ENCODE data around the gene MFGE8.

- TF ChIP-seq ESRRG (CRISPR knock-in tag; IDR thresholded peaks at IDR 0.05) (no peak), SNAI2 (CRISPR knock-in tag; IDR thresholded peaks at IDR 0.05) (no peak), ZC3H10 (CRISPR knock-in tag; IDR thresholded peaks at IDR 0.05) (no peak), PATZ1 (CRISPR knock-in tag; IDR thresholded peaks at IDR 0.05; ENCODE audit: borderline replicate concordance) (no peak)
These were observed 16.1 kb downstream of the MFGE8 start for GRCh38 chr15:88897142-88897455.

Measured in SK-N-SH treated with all-trans-retinoic acid at 6 μM for 48 hours (cell line).